Measurements from ENCODE around the gene LYPD1. TPM values are rescaled to one million over a fixed set of nuclear protein-coding genes. Genes with fewer than 3 reads are reported as not detected.

Gene LYPD1
- polyA plus RNA-seq, 1 of the 3 experiments (the other 2 are of a cell fraction): 5.4 TPM

GRCh38 chr2:132623096-132623839 is 46.7 kb downstream of the LYPD1 start:
- H3F3A ChIP-seq (replicated peaks; ENCODE audit: insufficient read depth): peaks cover 7% of the 10 kb centered on the region
- no peaks in the 10 kb centered on the region for H4K20me1 ChIP-seq (ENCODE audit: insufficient read depth)
- H3K4me1 ChIP-seq (ENCODE audit: control insufficient read depth in 1 of 2, insufficient read depth in 2 of 2, low read depth in 1 of 2, low read length in 1 of 2): no peaks in the 10 kb centered on the region; a peak in 1 of 4 replicates
- H3K9ac ChIP-seq: no peak overlapping the region
- peak in 1 of 2 experiments; percentile 38; a peak in 1 of 4 replicates for TF ChIP-seq EP300 (IDR thresholded peaks at IDR 0.05; ENCODE audit: borderline replicate concordance in 1 of 2, low read depth in 1 of 2, low read length in 1 of 2)
- TF ChIP-seq TAF1 (IDR thresholded peaks at IDR 0.05; ENCODE audit: borderline replicate concordance, low read depth, low read length): peak; percentile 68; the same call in 1 of the 2 replicates
- TF ChIP-seq RXRA (IDR thresholded peaks at IDR 0.05; ENCODE audit: borderline replicate concordance, low read depth): 0 out of 2 replicates have a peak, but pooled peaks have one; percentile 11
- no peak for TF ChIP-seq YY1 (IDR thresholded peaks at IDR 0.05; ENCODE audit: low read depth)
- TF ChIP-seq NFIC (IDR thresholded peaks at IDR 0.05; ENCODE audit: borderline replicate concordance): peak; percentile 56; the same call in 1 of the 2 replicates
- TF ChIP-seq EZH2phosphoT487 (IDR thresholded peaks at IDR 0.05; ENCODE audit: borderline replicate concordance, low read depth): no peak
- TF ChIP-seq FOSL2 (IDR thresholded peaks at IDR 0.05; ENCODE audit: borderline replicate concordance, low read depth): peak; percentile 40; the same call in 1 of the 2 replicates
- peak; percentile 60 for TF ChIP-seq JUND (IDR thresholded peaks at IDR 0.05)
- peak; percentile 50 for TF ChIP-seq PBX3 (IDR thresholded peaks at IDR 0.05)
- peak overlapping the region in 1 of 2 experiments; percentile 83; a peak in 2 of 4 replicates for H3K27ac ChIP-seq (ENCODE audit: low read depth in 2 of 2, low read length in 1 of 2)
- no peaks in the 10 kb centered on the region for H3K79me2 ChIP-seq (ENCODE audit: insufficient read depth)
- no peaks in the 10 kb centered on the region for H3K36me3 ChIP-seq (replicated peaks in 1 of 2; ENCODE audit: control insufficient read depth in 1 of 2, insufficient read depth in 2 of 2, low read length in 1 of 2)
- no peaks in the 10 kb centered on the region for H3K9me2 ChIP-seq
- ChIA-PET POLR2A (no interaction called here), CTCF (interaction anchor here (1.4 kb wide), 1 partner anchor 46 kb away, joined by 3 read pairs; no protein-coding TSS in a partner anchor)
- peak overlapping the region; percentile 76 for H2AFZ ChIP-seq (ENCODE audit: low read depth)
- no peaks in the 10 kb centered on the region for H3K9me3 ChIP-seq
- DNase-seq: no peak
- H3K4me3 ChIP-seq (ENCODE audit: low read depth in 2 of 2, low read length in 1 of 2): no peak overlapping the region
- peak overlapping the region; percentile 61 for H3K4me2 ChIP-seq
- WGBS (ENCODE audit: low lambda C conversion rate): 51% methylated on average over 9 of the region's 9 CpGs
- no peaks in the 10 kb centered on the region for H3K27me3 ChIP-seq (ENCODE audit: insufficient read depth)

GRCh38 chr2:132621131-132621875 is 48.7 kb downstream of the LYPD1 start:
- DNase-seq: no peak
- no peaks in the 10 kb centered on the region for H3K79me2 ChIP-seq (ENCODE audit: insufficient read depth)
- no peak overlapping the region for H3K4me3 ChIP-seq (ENCODE audit: low read depth in 2 of 2, low read length in 1 of 2)
- peaks cover 7% of the 10 kb centered on the region for H3F3A ChIP-seq (replicated peaks; ENCODE audit: insufficient read depth)
- no peak overlapping the region for H3K27ac ChIP-seq (ENCODE audit: low read depth in 2 of 2, low read length in 1 of 2)
- WGBS (ENCODE audit: low lambda C conversion rate): 85% methylated on average over 8 of the region's 8 CpGs
- H2AFZ ChIP-seq (ENCODE audit: low read depth): no peak overlapping the region
- POLR2A ChIA-PET: no interaction called here
- no peaks in the 10 kb centered on the region for H3K27me3 ChIP-seq (ENCODE audit: insufficient read depth)
- no peak overlapping the region for H3K4me2 ChIP-seq
- H3K9me3 ChIP-seq: no peaks in the 10 kb centered on the region
- H3K9me2 ChIP-seq: no peaks in the 10 kb centered on the region
- H3K4me1 ChIP-seq (ENCODE audit: control insufficient read depth in 1 of 2, insufficient read depth in 2 of 2, low read depth in 1 of 2, low read length in 1 of 2): no peaks in the 10 kb centered on the region; a peak in 1 of 4 replicates
- no peaks in the 10 kb centered on the region for H3K36me3 ChIP-seq (replicated peaks in 1 of 2; ENCODE audit: control insufficient read depth in 1 of 2, insufficient read depth in 2 of 2, low read length in 1 of 2)
- no peak overlapping the region for H3K9ac ChIP-seq
- CTCF ChIA-PET: interaction anchor here (0.8 to 1.7 kb wide), 3 partner anchors 11 to 74 kb away, joined by 3 to 4 read pairs (median 4); no protein-coding TSS in a partner anchor
- H4K20me1 ChIP-seq (ENCODE audit: insufficient read depth): no peaks in the 10 kb centered on the region
- TF ChIP-seq POLR2AphosphoS5 (IDR thresholded peaks at IDR 0.05; ENCODE audit: low read depth, low read length) (no peak), RAD21 (IDR thresholded peaks at IDR 0.05; ENCODE audit: low read length) (no peak), CHD2 (IDR thresholded peaks at IDR 0.05; ENCODE audit: low read length, partially characterized antibody) (no peak), NFIC (IDR thresholded peaks at IDR 0.05; ENCODE audit: borderline replicate concordance) (no peak), TEAD4 (IDR thresholded peaks at IDR 0.05; ENCODE audit: borderline replicate concordance, insufficient read depth) (no peak), IRF3 (IDR thresholded peaks at IDR 0.05; ENCODE audit: low read depth, low read length) (no peak), CTCF (IDR thresholded peaks at IDR 0.05) (no peak), ZBTB33 (IDR thresholded peaks at IDR 0.05; ENCODE audit: borderline replicate concordance, low read depth) (no peak), YY1 (IDR thresholded peaks at IDR 0.05; ENCODE audit: low read depth) (no peak)
